Activated B cell treated with CpG ODN at 0.5 μM for 24 hours (primary cell): ENCODE data around the gene PIR. TPM values are rescaled to one million over a fixed set of nuclear protein-coding genes. Genes with fewer than 3 reads are reported as not detected.

Source experiments
- ATAC-seq: fragments of 200-7000 bp; cut with Tn5 transposase; one replicate; pipeline ENCODE4 v1.10.0; 2021; ENCODE audit warnings: low read depth, mild to moderate bottlenecking, moderate library complexity
- CTCF ChIA-PET: fragments of 350-600 bp; sonication (Branson Sonifier 250); formaldehyde crosslinking; loops from one replicate; lab custom pipeline; 2021; ENCODE audit warnings: antibody characterized with exemption; lab: Charles Lee
- POLR2A ChIA-PET: fragments of 350-600 bp; sonication (Branson Sonifier 250); formaldehyde crosslinking; loops from one replicate; lab custom pipeline; 2021; ENCODE audit warnings: antibody characterized with exemption; lab: Charles Lee
- DNase-seq: peaks from one replicate; pipeline ENCODE4 v3.0.0; 2022
- H3K27ac Mint-ChIP-seq: one replicate; pipeline ENCODE4 v1.8.0; 2020; ENCODE audit warnings: mixed read lengths
- H3K27me3 Mint-ChIP-seq: one replicate; pipeline ENCODE4 v1.8.0; 2021; ENCODE audit warnings: mixed read lengths
- H3K36me3 Mint-ChIP-seq: one replicate; pipeline ENCODE4 v1.8.0; 2021; ENCODE audit warnings: low read depth, mixed read lengths
- H3K4me1 Mint-ChIP-seq: one replicate; pipeline ENCODE4 v1.8.0; 2021; ENCODE audit warnings: mixed read lengths
- H3K4me3 Mint-ChIP-seq: one replicate; pipeline ENCODE4 v1.8.0; 2020; ENCODE audit warnings: mild to moderate bottlenecking, mixed read lengths
- H3K9me3 Mint-ChIP-seq: one replicate; pipeline ENCODE4 v1.8.0; 2020; ENCODE audit warnings: mixed read lengths
- intact Hi-C: fragments of 100-400 bp; cut with micrococcal nuclease; formaldehyde crosslinking; loops from one replicate; pipeline ENCODE4 v1.15.1; 2024
- total RNA-seq: library from RNA; stranded (reverse); gene quantifications from 2 replicates; pipeline ENCODE4 v1.2.3, GENCODE V29; 2022
- TF ChIP-seq, protein P1 (sequence below): fragments of 200-600 bp; IDR thresholded peaks from one replicate; pipeline ENCODE4 v1.8.0; 2022; ENCODE audit warnings: antibody characterized with exemption, mild to moderate bottlenecking

The PIR gene
- total RNA-seq, 1 donor from 2014 or later, result 0.82 TPM

DNA sequence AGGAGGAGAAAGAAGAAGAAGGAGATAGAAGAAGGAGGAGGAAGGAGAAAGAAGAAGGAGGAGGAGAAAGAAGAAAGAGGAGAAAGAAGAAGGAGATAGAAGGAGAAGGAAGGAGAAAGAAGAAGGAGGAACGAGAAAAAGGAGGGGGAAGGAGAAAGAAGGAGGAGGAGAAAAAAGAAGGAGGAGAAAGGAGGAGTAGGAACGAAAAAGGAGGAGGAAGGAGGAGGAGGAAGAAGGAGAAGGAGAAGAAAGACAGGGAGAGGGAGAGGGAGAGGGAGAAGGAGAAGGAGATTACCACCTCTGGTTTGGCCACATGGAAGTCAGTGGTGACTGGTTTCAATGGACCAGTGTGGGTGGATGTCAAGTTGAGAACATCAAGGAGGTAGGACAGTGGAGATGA, 58.9 kb downstream of the PIR start:
- TF ChIP-seq, protein P1, sequence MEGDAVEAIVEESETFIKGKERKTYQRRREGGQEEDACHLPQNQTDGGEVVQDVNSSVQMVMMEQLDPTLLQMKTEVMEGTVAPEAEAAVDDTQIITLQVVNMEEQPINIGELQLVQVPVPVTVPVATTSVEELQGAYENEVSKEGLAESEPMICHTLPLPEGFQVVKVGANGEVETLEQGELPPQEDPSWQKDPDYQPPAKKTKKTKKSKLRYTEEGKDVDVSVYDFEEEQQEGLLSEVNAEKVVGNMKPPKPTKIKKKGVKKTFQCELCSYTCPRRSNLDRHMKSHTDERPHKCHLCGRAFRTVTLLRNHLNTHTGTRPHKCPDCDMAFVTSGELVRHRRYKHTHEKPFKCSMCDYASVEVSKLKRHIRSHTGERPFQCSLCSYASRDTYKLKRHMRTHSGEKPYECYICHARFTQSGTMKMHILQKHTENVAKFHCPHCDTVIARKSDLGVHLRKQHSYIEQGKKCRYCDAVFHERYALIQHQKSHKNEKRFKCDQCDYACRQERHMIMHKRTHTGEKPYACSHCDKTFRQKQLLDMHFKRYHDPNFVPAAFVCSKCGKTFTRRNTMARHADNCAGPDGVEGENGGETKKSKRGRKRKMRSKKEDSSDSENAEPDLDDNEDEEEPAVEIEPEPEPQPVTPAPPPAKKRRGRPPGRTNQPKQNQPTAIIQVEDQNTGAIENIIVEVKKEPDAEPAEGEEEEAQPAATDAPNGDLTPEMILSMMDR, result no peak
- Mint-ChIP-seq H3K27me3 (peaks cover 7% of the 10 kb centered on the region), H3K27ac (no peak overlapping the region), H3K36me3 (no peaks in the 10 kb centered on the region), H3K4me3 (no peak overlapping the region), H3K9me3 (no peaks in the 10 kb centered on the region), H3K4me1 (no peaks in the 10 kb centered on the region)
- intact Hi-C loops, result no loop called here
- ATAC-seq (no peak), DNase-seq (no peak)
- ChIA-PET CTCF (no interaction called here), POLR2A (no interaction called here)

DNA sequence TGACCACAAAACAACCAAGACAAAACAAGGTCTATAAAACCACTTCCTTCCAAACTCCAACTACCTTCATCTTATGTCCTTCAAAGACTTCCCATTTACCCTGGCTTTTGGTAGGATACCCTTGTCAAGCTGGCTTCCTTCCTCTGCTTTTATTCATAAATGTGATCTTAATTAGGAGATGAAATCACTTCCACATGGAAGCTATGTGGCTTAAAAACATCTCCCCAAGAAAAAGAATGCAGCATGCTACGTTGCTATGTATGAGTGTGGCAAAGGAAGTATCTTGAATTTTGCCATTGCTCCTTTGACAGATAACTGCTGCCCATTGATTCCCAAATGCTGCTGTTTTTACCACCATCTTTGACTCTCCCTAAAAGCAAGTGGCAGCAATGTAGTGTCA, 62.5 kb downstream of the PIR start:
- Mint-ChIP-seq H3K4me1 (no peaks in the 10 kb centered on the region), H3K27me3 (peaks cover 7% of the 10 kb centered on the region), H3K4me3 (no peak overlapping the region), H3K36me3 (no peaks in the 10 kb centered on the region), H3K9me3 (no peaks in the 10 kb centered on the region), H3K27ac (no peak overlapping the region)
- intact Hi-C loops, result no loop called here
- ChIA-PET CTCF (no interaction called here), POLR2A (no interaction called here)
- TF ChIP-seq, protein P1, result no peak
- ATAC-seq (no peak), DNase-seq (no peak)

DNA sequence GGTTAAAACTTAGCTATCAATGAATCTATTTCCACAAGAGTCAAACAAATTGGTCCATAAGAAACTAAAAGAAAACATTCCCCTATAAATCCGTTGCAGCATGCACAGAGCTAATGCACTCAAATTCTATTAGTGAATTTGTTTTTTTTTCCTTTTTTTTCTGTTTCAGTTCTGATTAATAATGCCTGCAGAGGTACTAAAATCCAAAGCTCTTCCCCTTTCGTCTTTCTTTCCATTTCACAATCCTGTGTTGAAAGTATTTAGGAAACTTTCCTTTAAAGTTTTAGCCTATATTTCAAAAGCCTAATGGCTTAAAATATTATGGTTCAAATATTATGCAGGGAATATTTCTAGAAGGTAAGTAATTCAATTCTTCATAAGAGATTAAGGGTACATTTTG, 63.1 kb downstream of the PIR start:
- Mint-ChIP-seq H3K9me3 (no peaks in the 10 kb centered on the region), H3K27me3 (peaks cover 7% of the 10 kb centered on the region), H3K36me3 (no peaks in the 10 kb centered on the region), H3K27ac (no peak overlapping the region), H3K4me1 (no peaks in the 10 kb centered on the region), H3K4me3 (no peak overlapping the region)
- intact Hi-C loops, result no loop called here
- ChIA-PET CTCF (no interaction called here), POLR2A (no interaction called here)
- ATAC-seq (no peak), DNase-seq (no peak)
- TF ChIP-seq, protein P1, result no peak

DNA sequence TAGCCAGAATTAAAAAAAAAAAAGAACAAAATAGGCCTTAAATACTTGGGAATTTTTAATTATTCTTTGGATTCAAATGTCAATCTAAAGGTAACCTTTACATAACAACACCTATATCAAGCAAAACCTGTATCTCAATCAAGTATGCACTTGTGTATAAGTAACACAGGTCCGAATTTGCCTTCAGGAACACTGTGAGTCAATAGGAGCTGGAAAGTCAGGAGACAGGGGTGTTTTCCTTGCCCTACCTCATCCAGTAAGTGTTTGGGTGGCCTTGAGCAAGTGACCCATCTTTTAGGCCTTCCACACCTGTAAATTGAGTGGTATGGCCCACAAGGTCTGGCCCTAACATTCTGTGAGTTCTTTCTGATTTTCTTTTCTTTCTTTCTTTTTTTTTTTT, 68.1 kb downstream of the PIR start:
- Mint-ChIP-seq H3K4me3 (no peak overlapping the region), H3K36me3 (no peaks in the 10 kb centered on the region), H3K27me3 (no peaks in the 10 kb centered on the region), H3K9me3 (no peaks in the 10 kb centered on the region), H3K4me1 (no peaks in the 10 kb centered on the region), H3K27ac (no peak overlapping the region)
- intact Hi-C loops, result no loop called here
- DNase-seq (no peak), ATAC-seq (no peak)
- ChIA-PET POLR2A (no interaction called here), CTCF (no interaction called here)
- TF ChIP-seq, protein P1, result no peak

DNA sequence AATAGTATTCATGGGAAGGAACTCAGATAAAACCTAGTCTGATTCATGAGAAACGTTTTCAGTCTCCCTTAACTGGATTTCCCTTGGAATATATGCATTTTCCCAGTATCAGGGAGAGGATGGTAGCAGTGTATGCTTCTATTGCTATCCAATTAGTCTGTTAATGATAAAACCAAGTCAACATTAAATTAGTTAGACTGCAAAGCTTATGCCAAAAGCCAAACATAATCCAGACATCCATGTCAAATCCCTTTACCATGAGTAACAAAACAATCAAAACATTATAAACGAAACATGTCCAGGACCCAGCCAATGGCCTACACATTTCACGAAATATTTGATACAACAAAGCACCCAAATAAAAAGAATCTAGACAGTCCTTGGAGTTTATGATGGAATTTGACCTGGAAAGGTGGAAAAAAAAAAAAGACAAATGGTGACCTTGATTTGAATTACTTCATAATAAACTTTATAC, 74.4 kb downstream of the PIR start:
- Mint-ChIP-seq H3K27me3 (peaks cover 2% of the 10 kb centered on the region), H3K9me3 (peaks cover 3% of the 10 kb centered on the region), H3K4me1 (no peaks in the 10 kb centered on the region), H3K36me3 (no peaks in the 10 kb centered on the region), H3K4me3 (no peak overlapping the region), H3K27ac (no peak overlapping the region)
- intact Hi-C loops, result no loop called here
- POLR2A ChIA-PET, result no interaction called here
- DNase-seq (no peak), ATAC-seq (no peak)
- CTCF ChIA-PET, result no interaction called here
- TF ChIP-seq, protein P1, result no peak
